ENCODE measurements around the gene NDUFA12.

The NDUFA12 gene

GRCh38 chr12:94930772-94931171 is 72.7 kb downstream of the NDUFA12 start:
- DNase-seq = no peak

- no peak for DNase-seq
These were observed 73.3 kb downstream of the NDUFA12 start for GRCh38 chr12:94930216-94930654.

- no peak for DNase-seq
These were observed 73.7 kb downstream of the NDUFA12 start for GRCh38 chr12:94929780-94930179.

GRCh38 chr12:94925729-94926128 is 77.8 kb downstream of the NDUFA12 start:
- DNase-seq = no peak

GRCh38 chr12:94925206-94925605 is 78.3 kb downstream of the NDUFA12 start:
- no peak for DNase-seq

- DNase-seq = no peak
These were observed 80.9 kb downstream of the NDUFA12 start for GRCh38 chr12:94922561-94922960.

Measured in stimulated activated CD4-positive, alpha-beta T cell treated with anti-CD3 and anti-CD28 coated beads, Interleukin-1b, Interleukin-23, amount 100 ng/mL, for 48 hours (primary cell).